PC-3 (cell line): ENCODE results near the gene TBCC. TPM values are rescaled to one million over a fixed set of nuclear protein-coding genes. Genes with fewer than 3 reads are reported as not detected.

Experiments
- ATAC-seq: fragments of 200-7000 bp; cut with Tn5 transposase; 2 replicates; pipeline ENCODE4 v1.9.1; 2020; ENCODE audit warnings: mild to moderate bottlenecking, moderate library complexity
- BruUV-seq: library from RNA; stranded (reverse); fragments of 400-500 nt; replicated peaks from 2 replicates; lab custom pipeline; 2021; lab: Mats Ljungman, UMichigan
- CTCF ChIA-PET: fragments of 300-600 bp; sonication (Branson Sonifier 250); formaldehyde crosslinking; loops from one replicate; lab custom pipeline; 2022; ENCODE audit warnings: antibody characterized with exemption; lab: Charles Lee
- POLR2A ChIA-PET: fragments of 300-600 bp; sonication (Branson Sonifier 250); formaldehyde crosslinking; loops from one replicate; lab custom pipeline; 2022; ENCODE audit warnings: antibody characterized with exemption; ENCODE audit not compliant: unreplicated experiment; lab: Charles Lee
- DNase-seq: peaks from one replicate; pipeline ENCODE4 v3.0.0-alpha.2; 2015
- H2AFZ ChIP-seq: fragments of 300-600 bp; sonication (generic); 2 replicates; pipeline ENCODE4 v1.6.0; 2016; ENCODE audit warnings: antibody characterized with exemption, low read length
- H3F3A ChIP-seq: fragments of 300-600 bp; sonication (generic); one replicate; pipeline ENCODE4 v1.6.0; 2017; ENCODE audit warnings: antibody characterized with exemption, low read length, control low read depth, mild to moderate bottlenecking; ENCODE audit not compliant: unreplicated experiment
- H3K27ac ChIP-seq: fragments of 300-600 bp; sonication (generic); 2 replicates; pipeline ENCODE4 v1.5.1; 2016; ENCODE audit warnings: mild to moderate bottlenecking, low read length
- H3K27me3 ChIP-seq: fragments of 300-600 bp; sonication (generic); 2 replicates; pipeline ENCODE4 v1.6.1; 2016; ENCODE audit warnings: low read length, mixed read lengths
- H3K36me3 ChIP-seq: fragments of 300-600 bp; sonication (generic); 2 replicates; pipeline ENCODE4 v1.6.1; 2016; ENCODE audit warnings: low read depth, mixed run types, low read length, mixed read lengths
- H3K4me1 ChIP-seq: fragments of 300-600 bp; sonication (generic); 2 replicates; pipeline ENCODE4 v1.5.1; 2016; ENCODE audit warnings: low read length; ENCODE audit not compliant: insufficient read depth
- H3K4me2 ChIP-seq: fragments of 300-600 bp; sonication (generic); 2 replicates; pipeline ENCODE4 v1.6.0; 2016; ENCODE audit warnings: low read length
- H3K4me3 ChIP-seq: fragments of 300-600 bp; sonication (generic); 2 replicates; pipeline ENCODE4 v1.5.1; 2016; ENCODE audit warnings: mild to moderate bottlenecking, low read length, mixed read lengths
- H3K79me2 ChIP-seq: fragments of 300-600 bp; sonication (generic); 2 replicates; pipeline ENCODE4 v1.6.1; 2017; ENCODE audit warnings: low read length, mixed read lengths
- H3K9ac ChIP-seq: fragments of 300-600 bp; sonication (generic); 2 replicates; pipeline ENCODE4 v1.6.0; 2016; ENCODE audit warnings: mild to moderate bottlenecking, low read length
- H3K9me2 ChIP-seq: fragments of 300-600 bp; sonication (generic); replicated peaks from 2 replicates; pipeline ENCODE4 v1.6.1; 2016; ENCODE audit warnings: mixed run types, low read length, mixed read lengths
- H3K9me3 ChIP-seq: fragments of 300-600 bp; sonication (generic); 2 replicates; pipeline ENCODE4 v1.6.1; 2016; ENCODE audit warnings: low read length, mixed read lengths
- H4K20me1 ChIP-seq: fragments of 300-600 bp; sonication (generic); 2 replicates; pipeline ENCODE4 v1.6.1; 2016; ENCODE audit warnings: low read length, mixed read lengths
- EZH2 ChIP-seq: fragments of 300-600 bp; sonication (generic); IDR thresholded peaks from one replicate; pipeline ENCODE4 v1.6.1; 2017; ENCODE audit warnings: antibody characterized with exemption, mild to moderate bottlenecking, low read length; ENCODE audit not compliant: unreplicated experiment
- EZH2phosphoT487 ChIP-seq: fragments of 300-600 bp; sonication (generic); IDR thresholded peaks from 2 replicates; pipeline ENCODE4 v1.6.1; 2018; ENCODE audit warnings: mild to moderate bottlenecking, antibody characterized with exemption, low read length, borderline replicate concordance
- intact Hi-C: fragments of 100-400 bp; cut with micrococcal nuclease; formaldehyde crosslinking; loops from 2 replicates; pipeline ENCODE4 v1.9.0; 2023
- total RNA-seq: library from RNA; depleted of rRNA; stranded (reverse); fragments of >200 nt; gene quantifications from 2 replicates; pipeline ENCODE4 v1.2.3, GENCODE V29; 2014
- TF ChIP-seq, protein P1 (sequence below): fragments of 300-600 bp; sonication (generic); conservative IDR thresholded peaks from 2 replicates; pipeline ENCODE4 v1.5.1; 2017; ENCODE audit warnings: antibody characterized with exemption, low read depth, mild to moderate bottlenecking, low read length

The TBCC gene
- total RNA-seq, 1 experiment from 2014 or later: 32.3 TPM

DNA sequence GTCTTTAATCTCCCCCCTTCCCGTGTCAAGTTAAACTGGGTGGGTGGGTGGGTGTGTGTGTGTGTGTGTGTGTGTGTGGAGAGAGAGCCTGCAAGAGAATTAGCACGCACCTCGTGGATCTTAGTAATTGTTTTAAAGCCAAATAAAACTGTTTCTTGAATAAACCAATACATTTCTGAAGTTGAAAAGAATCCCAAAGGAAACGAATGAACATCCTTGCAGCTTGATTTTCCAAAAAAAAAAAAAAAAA lies 35.6 kb upstream of the TBCC start:
- intact Hi-C loops: loop anchor here (2.0 kb wide), 1 partner anchor 15 kb away; no protein-coding TSS in a partner anchor
- TF ChIP-seq EZH2 (no peak), EZH2phosphoT487 (no peak)
- TF ChIP-seq, protein P1, sequence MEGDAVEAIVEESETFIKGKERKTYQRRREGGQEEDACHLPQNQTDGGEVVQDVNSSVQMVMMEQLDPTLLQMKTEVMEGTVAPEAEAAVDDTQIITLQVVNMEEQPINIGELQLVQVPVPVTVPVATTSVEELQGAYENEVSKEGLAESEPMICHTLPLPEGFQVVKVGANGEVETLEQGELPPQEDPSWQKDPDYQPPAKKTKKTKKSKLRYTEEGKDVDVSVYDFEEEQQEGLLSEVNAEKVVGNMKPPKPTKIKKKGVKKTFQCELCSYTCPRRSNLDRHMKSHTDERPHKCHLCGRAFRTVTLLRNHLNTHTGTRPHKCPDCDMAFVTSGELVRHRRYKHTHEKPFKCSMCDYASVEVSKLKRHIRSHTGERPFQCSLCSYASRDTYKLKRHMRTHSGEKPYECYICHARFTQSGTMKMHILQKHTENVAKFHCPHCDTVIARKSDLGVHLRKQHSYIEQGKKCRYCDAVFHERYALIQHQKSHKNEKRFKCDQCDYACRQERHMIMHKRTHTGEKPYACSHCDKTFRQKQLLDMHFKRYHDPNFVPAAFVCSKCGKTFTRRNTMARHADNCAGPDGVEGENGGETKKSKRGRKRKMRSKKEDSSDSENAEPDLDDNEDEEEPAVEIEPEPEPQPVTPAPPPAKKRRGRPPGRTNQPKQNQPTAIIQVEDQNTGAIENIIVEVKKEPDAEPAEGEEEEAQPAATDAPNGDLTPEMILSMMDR: no peak
- H4K20me1 ChIP-seq: no peaks in the 10 kb centered on the region
- no peak overlapping the region for H2AFZ ChIP-seq
- no TSS peak for BruUV-seq
- H3K36me3 ChIP-seq: no peaks in the 10 kb centered on the region
- peaks cover 48% of the 10 kb centered on the region for H3K4me1 ChIP-seq
- ChIA-PET POLR2A (interaction anchor here (0.5 to 0.7 kb wide), 5 partner anchors 14 to 165 kb away, joined by 3 to 9 read pairs (median 3); partner anchors contain the start of genes RPL7L1 and TBCC), CTCF (no interaction called here)
- H3K9me2 ChIP-seq: no peaks in the 10 kb centered on the region
- ATAC-seq (no peak), DNase-seq (no peak)
- H3K27ac ChIP-seq: peak overlapping the region; percentile 93
- H3K9ac ChIP-seq: peak overlapping the region; percentile 99
- no peaks in the 10 kb centered on the region for H3K27me3 ChIP-seq
- no peaks in the 10 kb centered on the region for H3F3A ChIP-seq
- H3K4me3 ChIP-seq: peak overlapping the region; percentile 76
- H3K79me2 ChIP-seq: peaks cover 46% of the 10 kb centered on the region
- no peaks in the 10 kb centered on the region for H3K9me3 ChIP-seq
- peak overlapping the region; percentile 89 for H3K4me2 ChIP-seq

GRCh38 chr6:42779521-42779920 lies 33.6 kb upstream of the TBCC start:
- ATAC-seq (no peak), DNase-seq (no peak)
- Histone ChIP-seq H3K27ac (no peak overlapping the region), H3K4me2 (0 out of 2 replicates have a peak overlapping the region, but pooled peaks have one; percentile 5), H3K4me3 (no peak overlapping the region), H3K36me3 (no peaks in the 10 kb centered on the region), H3K9me2 (no peaks in the 10 kb centered on the region), H4K20me1 (no peaks in the 10 kb centered on the region), H3F3A (no peaks in the 10 kb centered on the region), H3K9me3 (no peaks in the 10 kb centered on the region), H3K79me2 (peaks cover 27% of the 10 kb centered on the region), H2AFZ (no peak overlapping the region), H3K27me3 (no peaks in the 10 kb centered on the region), H3K9ac (no peak overlapping the region), H3K4me1 (peaks cover 43% of the 10 kb centered on the region)
- CTCF ChIA-PET: no interaction called here
- no peak for TF ChIP-seq EZH2
- TF ChIP-seq, protein P1: no peak
- no peak for TF ChIP-seq EZH2phosphoT487
- POLR2A ChIA-PET: interaction anchor here (0.6 kb wide), 1 partner anchor 111 kb away, joined by 3 read pairs; a partner anchor contains a TSS
- BruUV-seq: no TSS peak
- intact Hi-C loops: no loop called here

DNA sequence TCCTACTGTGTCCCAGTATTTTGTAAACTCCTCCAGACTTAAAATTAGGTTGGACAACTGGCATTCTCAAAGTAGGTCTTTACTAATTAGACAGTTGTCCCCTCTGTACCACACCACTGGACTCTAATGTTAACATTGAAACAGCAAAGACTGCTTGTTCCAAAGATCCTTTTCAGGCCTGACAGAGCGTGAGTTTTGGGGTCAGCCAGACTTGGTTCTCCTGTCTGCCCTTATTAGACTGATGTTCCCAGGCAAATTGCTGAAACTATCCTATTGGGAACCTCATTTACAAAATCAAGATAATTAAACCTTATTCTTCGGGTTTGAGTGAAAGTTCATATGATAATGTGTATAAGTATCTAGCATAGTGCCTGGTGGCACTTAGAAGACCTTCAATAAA lies 32.2 kb upstream of the TBCC start:
- no peaks in the 10 kb centered on the region for H3K27me3 ChIP-seq
- POLR2A ChIA-PET: no interaction called here
- peaks cover 39% of the 10 kb centered on the region for H3K4me1 ChIP-seq
- H3K36me3 ChIP-seq: no peaks in the 10 kb centered on the region
- no peak for ATAC-seq
- no peaks in the 10 kb centered on the region for H3F3A ChIP-seq
- no peak overlapping the region for H3K4me3 ChIP-seq
- H3K9ac ChIP-seq: no peak overlapping the region
- no peak overlapping the region for H3K4me2 ChIP-seq
- TF ChIP-seq EZH2phosphoT487 (no peak), EZH2 (no peak)
- TF ChIP-seq, protein P1: no peak
- CTCF ChIA-PET: no interaction called here
- no peaks in the 10 kb centered on the region for H4K20me1 ChIP-seq
- BruUV-seq: no TSS peak
- intact Hi-C loops: no loop called here
- H3K27ac ChIP-seq: no peak overlapping the region
- no peak for DNase-seq
- no peaks in the 10 kb centered on the region for H3K9me2 ChIP-seq
- H2AFZ ChIP-seq: no peak overlapping the region
- H3K79me2 ChIP-seq: peaks cover 13% of the 10 kb centered on the region
- H3K9me3 ChIP-seq: no peaks in the 10 kb centered on the region
